PFSK-1 (cell line): ENCODE data around the gene ADAMTS16.

ENCODE experiments used
- POLR2AphosphoS5 ChIP-seq: IDR thresholded peaks from 2 replicates; pipeline ENCODE4 v1.6.1; 2012; ENCODE audit warnings: low read depth, mild to moderate bottlenecking, control low read depth, low read length, moderate library complexity
- REST ChIP-seq, 2 experiments: IDR thresholded peaks; 2 replicates each; pipeline versions ENCODE4 v1.6.1 to v1.8.0; 2011 to 2012; ENCODE audit warnings: low read depth in 2 of 2, low read length in 2 of 2, control low read depth in 1 of 2, inconsistent platforms in 1 of 2, mild to moderate bottlenecking in 1 of 2, moderate library complexity in 1 of 2; ENCODE audit not compliant: insufficient read depth in 1 of 2
- TAF1 ChIP-seq: IDR thresholded peaks from 2 replicates; pipeline ENCODE4 v1.6.1; 2012; ENCODE audit warnings: low read length, control low read depth, borderline replicate concordance; ENCODE audit not compliant: insufficient read depth

GRCh38 chr5:5221724-5222123 lies 81.6 kb downstream of the ADAMTS16 start:
- no peak for TF ChIP-seq TAF1
- TF ChIP-seq REST (IDR thresholded peaks at IDR 0.05; ENCODE audit: insufficient read depth in 1 of 2, low read depth in 2 of 2, low read length in 2 of 2): no peak
- no peak for TF ChIP-seq POLR2AphosphoS5
